Measurements from ENCODE around the gene FAM240A. TPM values are rescaled to one million over a fixed set of nuclear protein-coding genes. Genes with fewer than 3 reads are reported as not detected.

Gene FAM240A
- total and polyA plus RNA-seq, 10 of the 15 experiments (the other 5 are each of a cell fraction or from before 2014, with no cell fraction given): not detected

GRCh38 chr3:46670000-46670890, 57.9 kb downstream of the FAM240A start (continued):
- TF ChIP-seq, protein P1, sequence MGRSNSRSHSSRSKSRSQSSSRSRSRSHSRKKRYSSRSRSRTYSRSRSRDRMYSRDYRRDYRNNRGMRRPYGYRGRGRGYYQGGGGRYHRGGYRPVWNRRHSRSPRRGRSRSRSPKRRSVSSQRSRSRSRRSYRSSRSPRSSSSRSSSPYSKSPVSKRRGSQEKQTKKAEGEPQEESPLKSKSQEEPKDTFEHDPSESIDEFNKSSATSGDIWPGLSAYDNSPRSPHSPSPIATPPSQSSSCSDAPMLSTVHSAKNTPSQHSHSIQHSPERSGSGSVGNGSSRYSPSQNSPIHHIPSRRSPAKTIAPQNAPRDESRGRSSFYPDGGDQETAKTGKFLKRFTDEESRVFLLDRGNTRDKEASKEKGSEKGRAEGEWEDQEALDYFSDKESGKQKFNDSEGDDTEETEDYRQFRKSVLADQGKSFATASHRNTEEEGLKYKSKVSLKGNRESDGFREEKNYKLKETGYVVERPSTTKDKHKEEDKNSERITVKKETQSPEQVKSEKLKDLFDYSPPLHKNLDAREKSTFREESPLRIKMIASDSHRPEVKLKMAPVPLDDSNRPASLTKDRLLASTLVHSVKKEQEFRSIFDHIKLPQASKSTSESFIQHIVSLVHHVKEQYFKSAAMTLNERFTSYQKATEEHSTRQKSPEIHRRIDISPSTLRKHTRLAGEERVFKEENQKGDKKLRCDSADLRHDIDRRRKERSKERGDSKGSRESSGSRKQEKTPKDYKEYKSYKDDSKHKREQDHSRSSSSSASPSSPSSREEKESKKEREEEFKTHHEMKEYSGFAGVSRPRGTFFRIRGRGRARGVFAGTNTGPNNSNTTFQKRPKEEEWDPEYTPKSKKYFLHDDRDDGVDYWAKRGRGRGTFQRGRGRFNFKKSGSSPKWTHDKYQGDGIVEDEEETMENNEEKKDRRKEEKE (IDR thresholded peaks at IDR 0.05): no peak

- WGBS (ENCODE audit: insufficient coverage, insufficient replicate concordance, low lambda C conversion rate, missing lambda C conversion rate): 21% methylated on average over 4 of the region's 4 CpGs
These were observed 58.6 kb downstream of the FAM240A start for GRCh38 chr3:46670891-46671427.

More at GRCh38 chr3:46670891-46671427, 58.6 kb downstream of the FAM240A start:
- RAD21 ChIA-PET (ENCODE audit: unreplicated experiment): no interaction called here
- peaks cover 0 to under 1% of the 10 kb centered on the region in 2 experiments; a peak in 1 of 4 replicates for H3K27me3 ChIP-seq (replicated peaks in 1 of 2; ENCODE audit: control insufficient read depth in 2 of 2, insufficient read depth in 2 of 2, low read length in 1 of 2)
- ATAC-seq (no peak), DNase-seq (ENCODE audit: low read depth, low spot score) (no peak), FAIRE-seq (no peak)
- no peaks in the 10 kb centered on the region for H3K36me3 ChIP-seq (ENCODE audit: control insufficient read depth in 2 of 2, insufficient read depth in 2 of 2, low read length in 1 of 2)
- intact Hi-C loops (cut with micrococcal nuclease; ENCODE audit: unreplicated experiment) (no loop called here), in situ Hi-C loops (cut with MboI) (no loop called here)
- no peak overlapping the region for H3K9ac ChIP-seq (ENCODE audit: control insufficient read depth, insufficient read depth, low read length)
- BruUV-seq (replicated peaks): no TSS peak
- H3K79me2 ChIP-seq (ENCODE audit: control insufficient read depth, insufficient read depth, low read length): no peaks in the 10 kb centered on the region
- H4K20me1 ChIP-seq (ENCODE audit: control insufficient read depth, insufficient read depth): no peaks in the 10 kb centered on the region
- H2AFZ ChIP-seq (ENCODE audit: control insufficient read depth, low read depth, low read length): no peak overlapping the region
- POLR2A ChIA-PET: no interaction called here
- CTCF ChIA-PET: interaction anchor here (0.5 to 1.2 kb wide), 3 partner anchors 11 to 230 kb away, joined by 3 read pairs; no protein-coding TSS in a partner anchor
- SMC1A ChIA-PET (ENCODE audit: uncharacterized antibody, unreplicated experiment): no interaction called here
- H3K4me1 ChIP-seq (ENCODE audit: control insufficient read depth, insufficient read depth, low read length): no peaks in the 10 kb centered on the region
- no peak overlapping the region for H3K27ac ChIP-seq (ENCODE audit: control insufficient read depth, insufficient read depth)
- no peaks in the 10 kb centered on the region for H3K9me3 ChIP-seq (replicated peaks; ENCODE audit: control insufficient read depth, insufficient read depth, low read length)
- H3K4me2 ChIP-seq (ENCODE audit: control insufficient read depth, insufficient read depth): no peak overlapping the region
- no peak overlapping the region for H3K4me3 ChIP-seq
- TF ChIP-seq KLF5 (IDR thresholded peaks at IDR 0.05; ENCODE audit: partially characterized antibody) (no peak), FOS (IDR thresholded peaks at IDR 0.05; ENCODE audit: borderline replicate concordance, extremely low read depth, insufficient read length) (no peak), NFYA (IDR thresholded peaks at IDR 0.05; ENCODE audit: borderline replicate concordance, low read depth, low read length) (no peak), RB1 (IDR thresholded peaks at IDR 0.05; ENCODE audit: borderline replicate concordance) (no peak), MTA3 (IDR thresholded peaks at IDR 0.05; ENCODE audit: borderline replicate concordance, low read length) (no peak), ZNF592 (IDR thresholded peaks at IDR 0.05) (no peak), SKIL (IDR thresholded peaks at IDR 0.05; ENCODE audit: low read depth, poor library complexity, severe bottlenecking) (no peak), IRF3 (IDR thresholded peaks at IDR 0.05) (no peak), ESRRA (IDR thresholded peaks at IDR 0.05; ENCODE audit: low read length) (no peak)

Measured in GM12878 (cell line).